Fibroblast of upper back skin (primary cell): ENCODE measurements around the gene SMG1.

Source experiments
- DNase-seq: peaks from one replicate; pipeline ENCODE4 v3.0.0-alpha.2; 2013

Gene SMG1

DNA sequence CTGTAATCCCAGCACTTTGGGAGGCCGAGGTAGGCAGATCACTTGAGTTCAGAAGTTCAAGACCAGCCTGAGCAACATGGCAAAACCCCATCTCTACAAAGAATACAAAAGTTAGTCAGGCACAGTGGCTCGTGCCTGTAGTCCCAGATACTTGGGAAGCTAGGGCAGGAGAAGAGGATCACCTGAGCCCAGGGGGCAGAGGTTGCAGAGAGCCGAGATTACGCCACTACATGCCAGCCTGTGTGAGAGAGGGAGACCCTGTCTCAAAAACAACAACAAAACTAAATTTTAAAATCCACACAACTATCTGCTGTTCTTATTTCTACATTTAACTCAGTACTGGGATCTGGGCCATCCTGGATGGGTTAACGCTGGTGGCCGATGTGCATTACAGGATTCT, 83.6 kb downstream of the SMG1 start:
- DNase-seq: no peak

GRCh38 chr16:18841833-18842525, 84.2 kb downstream of the SMG1 start:
- DNase-seq: no peak

GRCh38 chr16:18839555-18839954, 86.7 kb downstream of the SMG1 start:
- DNase-seq: no peak

GRCh38 chr16:18836702-18837101, 89.5 kb downstream of the SMG1 start:
- no peak for DNase-seq

DNA sequence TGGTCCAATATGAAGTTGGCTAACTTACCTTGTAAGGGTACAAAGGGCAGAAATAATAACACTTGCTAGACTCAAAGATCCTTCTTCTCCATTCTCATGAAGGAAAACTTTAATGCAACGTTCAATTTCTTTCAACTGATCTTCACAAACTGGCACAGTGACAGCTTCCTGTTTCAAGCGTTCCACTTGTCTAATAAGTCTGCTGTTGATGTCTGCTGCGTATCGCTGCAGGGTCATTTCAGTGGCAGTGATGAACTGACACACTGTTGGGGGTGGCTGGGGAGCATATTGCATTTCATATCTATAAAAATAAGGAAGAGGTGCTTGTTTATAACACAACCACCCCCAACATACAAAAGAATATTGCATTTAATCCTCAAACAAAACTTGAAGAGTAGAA, 91.3 kb downstream of the SMG1 start:
- DNase-seq: no peak

DNA sequence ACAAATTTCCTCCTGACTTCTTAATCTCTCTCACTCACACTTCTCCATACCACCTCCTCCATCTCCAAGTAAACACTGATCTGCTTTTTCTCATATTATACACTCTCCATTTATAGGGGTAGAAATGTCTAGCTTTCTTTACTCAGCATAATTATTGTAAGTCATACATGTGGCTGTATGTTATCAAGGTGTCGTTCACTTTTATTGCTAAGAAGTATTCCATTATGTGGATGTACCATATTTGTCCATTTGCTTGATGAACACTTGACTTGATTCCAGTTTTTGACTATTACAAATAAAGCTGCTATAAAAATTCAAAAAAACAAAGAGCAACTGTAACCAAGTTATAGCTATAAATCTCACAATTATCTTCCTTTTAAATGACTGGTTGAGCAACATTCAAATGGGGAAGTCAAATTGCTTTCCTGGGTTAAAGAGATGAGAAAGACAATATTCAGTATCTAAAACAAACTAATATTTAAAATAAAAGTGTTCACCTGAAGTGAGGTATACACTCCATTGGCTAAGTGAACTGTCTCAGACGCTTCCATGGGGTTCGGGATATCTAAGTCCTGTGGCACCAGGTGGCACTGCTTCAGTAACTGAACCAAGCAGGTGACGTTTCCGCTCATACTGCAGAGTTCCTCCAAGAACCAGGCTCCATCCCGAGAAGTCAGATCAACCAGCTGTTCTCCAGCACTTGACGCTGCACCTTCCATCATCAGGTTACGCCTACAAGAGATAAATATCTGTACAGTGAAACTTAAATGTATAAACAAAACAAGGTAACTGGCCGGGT, 92.3 kb downstream of the SMG1 start:
- no peak for DNase-seq

DNA sequence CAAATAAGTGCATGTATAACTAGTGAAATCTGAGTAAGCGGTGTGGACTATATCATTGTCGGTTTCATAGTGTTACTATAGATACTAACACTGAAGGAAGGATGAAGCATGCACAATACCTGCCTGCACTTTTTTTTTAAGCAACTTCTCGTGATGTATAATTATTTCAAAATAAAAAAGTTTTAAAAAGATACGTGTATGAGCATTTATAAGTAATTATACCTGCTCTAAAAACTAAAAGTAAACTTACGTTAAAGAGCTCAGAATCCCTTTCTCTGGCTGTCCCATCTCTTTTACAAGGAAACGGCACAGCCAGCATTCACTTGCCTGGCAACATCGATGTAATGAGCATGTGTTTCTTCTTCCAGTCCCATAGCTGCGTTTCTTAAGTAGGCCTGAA, 93.6 kb downstream of the SMG1 start:
- no peak for DNase-seq

DNA sequence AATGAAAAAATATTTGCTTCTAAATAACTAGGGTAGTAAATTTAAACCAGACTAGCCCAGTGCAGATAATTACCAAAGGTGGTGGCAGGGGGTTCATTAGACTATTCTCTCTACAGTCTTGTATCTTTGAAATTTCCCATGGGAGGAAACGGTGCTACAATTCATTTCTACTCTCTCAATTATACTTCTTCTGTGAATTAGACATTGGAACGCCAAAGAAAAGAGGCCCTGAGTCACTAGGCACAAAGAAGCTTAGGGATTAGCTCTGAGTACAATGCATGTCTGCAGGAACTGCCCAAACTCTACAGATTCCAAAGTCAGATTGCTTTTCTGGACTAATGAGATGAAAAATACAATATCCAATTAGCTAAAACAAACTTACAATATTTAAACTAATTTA, 94.2 kb downstream of the SMG1 start:
- no peak for DNase-seq

DNA sequence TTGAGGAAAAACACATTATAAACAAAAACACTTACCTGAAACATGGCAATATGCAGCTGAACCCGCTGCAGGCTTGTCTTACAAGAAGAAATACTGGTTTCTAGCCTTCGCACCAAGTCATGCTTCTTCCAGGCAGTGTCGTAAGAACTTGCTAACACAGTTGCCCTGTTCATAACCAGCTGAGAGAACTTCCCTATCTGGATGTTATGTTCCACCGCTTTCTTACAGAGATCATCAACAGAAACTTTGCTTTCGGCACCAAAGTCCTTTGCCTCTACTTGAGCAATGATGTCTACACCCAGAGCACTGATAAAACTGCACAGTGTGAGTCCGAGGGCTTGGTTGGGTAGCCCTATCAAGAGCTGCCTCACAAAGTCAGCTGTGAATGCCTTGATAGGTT, 97.0 kb downstream of the SMG1 start:
- no peak for DNase-seq

- no peak for DNase-seq
Measured at GRCh38 chr16:18827890-18828289, 98.3 kb downstream of the SMG1 start.

- no peak for DNase-seq
Measured at GRCh38 chr16:18816286-18816685, 109.9 kb downstream of the SMG1 start.

DNA sequence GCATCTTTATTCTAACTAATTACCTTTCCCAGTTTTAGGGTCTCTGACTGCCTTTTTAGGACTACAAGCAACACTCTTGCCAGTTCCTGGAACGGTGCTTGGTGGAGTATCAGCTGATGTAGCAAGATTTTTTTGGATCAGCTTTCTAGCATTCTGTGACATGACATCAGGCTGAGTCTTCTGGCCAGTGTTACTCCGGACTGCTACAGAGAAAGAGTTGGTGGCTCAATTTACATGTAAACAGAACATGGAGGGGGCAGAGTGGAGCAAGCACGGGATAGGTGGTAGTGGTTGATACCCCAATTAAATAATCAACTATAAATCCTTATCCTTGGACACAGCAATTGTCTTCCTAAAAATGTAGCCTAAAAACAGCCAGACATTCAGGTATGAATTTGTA, 114.3 kb downstream of the SMG1 start:
- no peak for DNase-seq

GRCh38 chr16:18809165-18809564, 117.0 kb downstream of the SMG1 start:
- no peak for DNase-seq

- no peak for DNase-seq
Measured at GRCh38 chr16:18805257-18805773, 120.9 kb downstream of the SMG1 start.

- no peak for DNase-seq
Measured at GRCh38 chr16:18804540-18804939, 121.7 kb downstream of the SMG1 start.

DNA sequence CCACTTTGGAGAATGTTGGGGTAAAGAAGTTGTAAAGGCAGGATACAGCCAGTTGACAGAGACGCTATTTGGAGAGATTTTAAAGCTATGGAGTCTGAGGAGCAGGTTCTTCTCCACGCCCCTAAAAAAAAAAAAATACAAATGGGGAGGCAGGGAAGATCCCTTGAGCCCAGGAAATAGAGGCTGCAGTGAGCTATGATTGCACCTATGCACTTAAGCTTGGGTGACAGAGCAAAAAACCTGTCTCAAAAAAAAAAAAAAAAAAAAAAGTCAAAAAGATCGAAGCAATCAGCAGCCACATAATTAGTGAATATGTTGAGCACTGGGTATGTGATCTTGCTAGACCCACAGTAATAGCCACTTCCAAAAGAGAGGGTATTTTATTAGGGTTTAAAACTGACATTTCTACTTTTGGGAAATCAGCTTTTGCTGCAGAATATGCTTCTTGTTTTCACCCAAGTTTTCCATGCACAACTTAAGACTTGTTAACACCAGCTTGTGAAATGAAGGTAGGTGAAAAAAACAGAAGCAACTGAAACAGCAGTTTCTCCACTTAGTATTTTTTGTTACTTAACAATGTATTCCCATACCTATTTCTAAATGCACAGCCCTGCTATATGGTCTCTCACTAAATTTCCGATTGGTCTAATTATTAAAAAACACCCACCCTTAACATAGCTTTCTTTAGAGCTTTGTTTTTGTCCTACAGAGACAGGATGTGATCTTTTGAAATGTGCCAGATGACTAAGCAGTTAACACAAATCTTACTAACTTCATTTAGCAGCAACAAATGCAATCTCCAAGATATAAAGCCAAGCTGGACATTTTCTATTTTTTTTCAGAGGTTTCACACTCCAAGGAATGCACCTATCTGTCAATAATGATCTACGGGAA, 122.4 kb downstream of the SMG1 start:
- DNase-seq: no peak

GRCh38 chr16:18802767-18803343, 123.4 kb downstream of the SMG1 start:
- DNase-seq: no peak

GRCh38 chr16:18801145-18801972, 124.8 kb downstream of the SMG1 start, which contains the start of gene ARL6IP1:
TSS of gene ARL6IP1 (minus strand) at chr16:18801549. CDS start at chr16:18801466, 83 bp downstream.
- peak; percentile 100 for DNase-seq

GRCh38 chr16:18800775-18801144, 125.4 kb downstream of the SMG1 start:
- no peak for DNase-seq

- no peak for DNase-seq
Measured at GRCh38 chr16:18800293-18800692, 125.9 kb downstream of the SMG1 start.

GRCh38 chr16:18799500-18799899, 126.7 kb downstream of the SMG1 start:
- DNase-seq: no peak

DNA sequence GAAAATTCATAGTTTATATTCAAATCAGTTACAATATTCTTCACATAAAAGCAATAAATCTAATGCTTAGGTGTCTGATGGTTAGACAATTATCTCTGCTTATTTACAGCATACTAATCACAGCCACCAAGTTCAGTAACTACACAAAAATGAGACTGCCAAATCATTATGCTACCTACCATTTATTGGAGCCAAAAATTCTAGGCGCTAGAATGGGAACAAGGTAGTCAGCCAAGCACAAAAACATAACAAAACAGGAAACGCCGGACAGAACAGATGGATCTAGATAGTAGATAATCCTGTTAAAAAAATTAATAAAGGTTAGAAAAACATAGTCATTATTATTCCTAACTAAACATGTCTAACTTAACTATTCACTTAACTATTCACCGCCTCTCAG, 128.5 kb downstream of the SMG1 start:
- DNase-seq: no peak
